Endothelial cell (in vitro differentiated cells): ENCODE data around the gene IDS. TPM values are rescaled to one million over a fixed set of nuclear protein-coding genes. Genes with fewer than 3 reads are reported as not detected.
"Not testable (repeated sequence)": the region's sequence is repeated elsewhere in the genome, so short reads cannot be mapped to it uniquely, and the experiment has no call there.

ENCODE experiments used
- DNase-seq: peaks from one replicate; pipeline ENCODE4 v3.0.0; 2021; ENCODE audit warnings: low spot score
- H3K27ac Mint-ChIP-seq: one replicate; pipeline ENCODE4 v1.8.0; 2021; ENCODE audit warnings: mixed read lengths, inconsistent platforms; ENCODE audit not compliant: unreplicated experiment
- H3K27me3 Mint-ChIP-seq: one replicate; pipeline ENCODE4 v1.8.0; 2021; ENCODE audit warnings: mild to moderate bottlenecking, moderate library complexity, mixed read lengths, inconsistent platforms; ENCODE audit not compliant: unreplicated experiment
- H3K36me3 Mint-ChIP-seq: one replicate; pipeline ENCODE4 v1.8.0; 2021; ENCODE audit warnings: mild to moderate bottlenecking, low read depth, mixed read lengths, inconsistent platforms; ENCODE audit not compliant: unreplicated experiment
- H3K4me1 Mint-ChIP-seq: one replicate; pipeline ENCODE4 v1.8.0; 2021; ENCODE audit warnings: mild to moderate bottlenecking, mixed read lengths, inconsistent platforms; ENCODE audit not compliant: unreplicated experiment
- H3K4me3 Mint-ChIP-seq: one replicate; pipeline ENCODE4 v1.8.0; 2021; ENCODE audit warnings: mild to moderate bottlenecking, mixed read lengths, inconsistent platforms; ENCODE audit not compliant: unreplicated experiment
- H3K9me3 Mint-ChIP-seq: one replicate; pipeline ENCODE4 v1.8.0; 2021; ENCODE audit warnings: mixed read lengths, inconsistent platforms; ENCODE audit not compliant: unreplicated experiment
- total RNA-seq: library from RNA; stranded (reverse); fragmentation: NEBNext Ultra II Directional; extraction: Animal tissue kit (Norgen Biotek cat#: 25700); gene quantifications from one replicate; pipeline ENCODE4 v1.2.1, GENCODE V29; 2021; ENCODE audit not compliant: unreplicated experiment
- TF ChIP-seq, protein P1 (sequence below): fragments of 200-600 bp; sonication (generic); IDR thresholded peaks from one replicate; pipeline ENCODE4 v1.5.0; 2021; ENCODE audit warnings: antibody characterized with exemption; ENCODE audit not compliant: unreplicated experiment

IDS gene
- total RNA-seq, 1 donor from 2014 or later: 99.2 TPM

DNA sequence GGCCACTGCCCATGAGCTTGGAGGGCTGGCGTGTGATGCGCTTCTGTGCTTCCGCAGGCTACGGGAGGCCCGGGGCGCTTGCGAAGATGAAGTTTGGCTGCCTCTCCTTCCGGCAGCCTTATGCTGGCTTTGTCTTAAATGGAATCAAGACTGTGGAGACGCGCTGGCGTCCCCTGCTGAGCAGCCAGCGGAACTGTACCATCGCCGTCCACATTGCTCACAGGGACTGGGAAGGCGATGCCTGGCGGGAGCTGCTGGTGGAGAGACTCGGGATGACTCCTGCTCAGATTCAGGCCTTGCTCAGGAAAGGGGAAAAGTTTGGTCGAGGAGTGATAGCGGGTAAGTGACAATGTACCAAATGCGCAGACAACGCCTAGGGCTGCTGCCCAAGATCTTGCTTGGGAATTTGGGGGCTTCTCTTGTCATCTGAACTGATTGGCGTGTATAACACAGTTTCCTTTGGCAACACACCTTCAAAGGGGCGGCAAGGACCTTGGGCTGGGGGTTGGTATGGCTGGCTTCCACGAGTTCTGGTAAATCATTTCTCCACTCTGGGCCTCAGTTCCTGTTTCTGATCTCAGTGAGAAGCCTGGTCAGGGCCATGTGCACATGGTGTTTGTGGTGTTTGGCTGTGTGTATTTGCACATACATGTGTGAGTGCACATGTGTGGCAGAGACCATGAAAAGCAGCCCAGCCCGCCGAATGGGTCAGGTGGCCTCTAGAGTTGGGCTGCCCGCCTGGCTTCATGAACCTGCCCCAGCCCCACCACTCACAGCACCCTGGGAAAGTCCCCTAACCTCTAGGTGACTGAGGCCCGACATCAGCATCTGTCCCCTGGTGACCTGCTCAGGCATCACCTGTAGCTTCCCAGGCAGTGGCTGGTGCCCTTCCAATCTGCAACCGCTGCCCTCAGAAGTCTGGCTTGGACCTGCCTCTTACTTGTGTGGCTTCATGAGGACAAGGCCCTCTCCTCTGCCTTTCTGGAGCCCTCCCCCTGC is 40.7 kb upstream of the IDS start:
- H3K36me3 Mint-ChIP-seq, H3K4me3 Mint-ChIP-seq, H3K27me3 Mint-ChIP-seq, H3K9me3 Mint-ChIP-seq: not testable (repeated sequence)
- H3K27ac Mint-ChIP-seq: peak overlapping the region; percentile 42
- TF ChIP-seq, protein P1, sequence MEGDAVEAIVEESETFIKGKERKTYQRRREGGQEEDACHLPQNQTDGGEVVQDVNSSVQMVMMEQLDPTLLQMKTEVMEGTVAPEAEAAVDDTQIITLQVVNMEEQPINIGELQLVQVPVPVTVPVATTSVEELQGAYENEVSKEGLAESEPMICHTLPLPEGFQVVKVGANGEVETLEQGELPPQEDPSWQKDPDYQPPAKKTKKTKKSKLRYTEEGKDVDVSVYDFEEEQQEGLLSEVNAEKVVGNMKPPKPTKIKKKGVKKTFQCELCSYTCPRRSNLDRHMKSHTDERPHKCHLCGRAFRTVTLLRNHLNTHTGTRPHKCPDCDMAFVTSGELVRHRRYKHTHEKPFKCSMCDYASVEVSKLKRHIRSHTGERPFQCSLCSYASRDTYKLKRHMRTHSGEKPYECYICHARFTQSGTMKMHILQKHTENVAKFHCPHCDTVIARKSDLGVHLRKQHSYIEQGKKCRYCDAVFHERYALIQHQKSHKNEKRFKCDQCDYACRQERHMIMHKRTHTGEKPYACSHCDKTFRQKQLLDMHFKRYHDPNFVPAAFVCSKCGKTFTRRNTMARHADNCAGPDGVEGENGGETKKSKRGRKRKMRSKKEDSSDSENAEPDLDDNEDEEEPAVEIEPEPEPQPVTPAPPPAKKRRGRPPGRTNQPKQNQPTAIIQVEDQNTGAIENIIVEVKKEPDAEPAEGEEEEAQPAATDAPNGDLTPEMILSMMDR: peak; percentile 11
- peaks cover 14% of the 10 kb centered on the region for H3K4me1 Mint-ChIP-seq
- DNase-seq: peak; percentile 54

DNA sequence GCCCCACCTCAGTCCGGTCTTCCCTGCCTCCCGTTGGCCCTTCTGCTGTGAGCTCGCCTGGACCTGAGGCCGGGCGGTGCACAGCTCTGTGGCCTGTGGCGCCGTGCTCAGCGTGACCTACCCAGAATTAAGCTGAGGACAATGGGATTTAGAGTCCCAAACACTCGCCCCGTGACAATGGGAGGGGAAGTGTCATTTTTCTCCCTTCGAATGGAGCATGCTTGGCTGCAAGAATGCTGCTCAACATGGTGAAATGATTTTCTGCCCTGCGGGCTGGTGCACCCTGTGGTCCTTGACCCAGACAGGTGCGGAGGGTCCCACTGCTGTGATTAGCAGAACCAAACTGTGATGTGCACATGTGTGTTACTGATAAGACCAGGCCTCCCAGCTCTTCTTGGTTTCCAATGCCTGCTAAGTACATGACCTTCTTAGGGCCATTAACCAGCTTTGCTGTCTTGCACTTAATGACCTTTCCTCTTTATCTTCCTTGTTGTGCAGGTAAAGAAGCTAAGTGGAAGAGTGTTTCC is 36.5 kb upstream of the IDS start:
- no peak for DNase-seq
- Mint-ChIP-seq H3K27ac (peak overlapping the region; percentile 95), H3K27me3 (peaks cover 9% of the 10 kb centered on the region), H3K9me3 (no peaks in the 10 kb centered on the region), H3K4me3 (peak overlapping the region; percentile 91), H3K4me1 (peaks cover 17% of the 10 kb centered on the region), H3K36me3 (peaks cover 3% of the 10 kb centered on the region)
- TF ChIP-seq, protein P1: no peak

GRCh38 chrX:149540621-149541520 is 35.8 kb upstream of the IDS start, which contains the start of gene EOLA1:
Gene EOLA1, plus strand, starts transcription at chrX:149541012. Its CDS starts 4,619 bp downstream, at chrX:149545631.
- Mint-ChIP-seq H3K27me3 (peaks cover 13% of the 10 kb centered on the region), H3K4me1 (peaks cover 24% of the 10 kb centered on the region)

GRCh38 chrX:149540131-149540620 is 35.1 kb upstream of the IDS start:
- TF ChIP-seq, protein P1: no peak
- Mint-ChIP-seq H3K4me3 (no peak overlapping the region), H3K27ac (no peak overlapping the region), H3K36me3 (peaks cover 8% of the 10 kb centered on the region), H3K4me1 (peaks cover 24% of the 10 kb centered on the region), H3K27me3 (peaks cover 13% of the 10 kb centered on the region), H3K9me3 (no peaks in the 10 kb centered on the region)
- DNase-seq: peak; percentile 82

More at GRCh38 chrX:149540621-149541520, 35.8 kb upstream of the IDS start, which contains the start of gene EOLA1:
- Mint-ChIP-seq H3K36me3 (peaks cover 8% of the 10 kb centered on the region), H3K27ac (peak within 1 kb of the TSS; percentile 95), H3K9me3 (no peaks in the 10 kb centered on the region), H3K4me3 (peak within 1 kb of the TSS; percentile 91)
- TF ChIP-seq, protein P1: no peak
- peak; percentile 7 for DNase-seq
